Activated CD8-positive, alpha-beta memory T cell treated with anti-CD3 and anti-CD28 coated beads for 1 hour (primary cell): ENCODE results near the gene TMEM269.
"Not testable (repeated sequence)": the region's sequence is repeated elsewhere in the genome, so short reads cannot be mapped to it uniquely, and the experiment has no call there.

Experiments
- DNase-seq, 2 donors: peaks; one replicate each; pipeline ENCODE4 v3.0.0-alpha.2; 2020; ENCODE audit warnings: low read depth in 1 of 2; ENCODE audit errors: extremely low read depth in 1 of 2

Gene TMEM269

GRCh38 chr1:42773420-42773819 is 11.4 kb upstream of the TMEM269 start:
- DNase-seq = no peak

DNA sequence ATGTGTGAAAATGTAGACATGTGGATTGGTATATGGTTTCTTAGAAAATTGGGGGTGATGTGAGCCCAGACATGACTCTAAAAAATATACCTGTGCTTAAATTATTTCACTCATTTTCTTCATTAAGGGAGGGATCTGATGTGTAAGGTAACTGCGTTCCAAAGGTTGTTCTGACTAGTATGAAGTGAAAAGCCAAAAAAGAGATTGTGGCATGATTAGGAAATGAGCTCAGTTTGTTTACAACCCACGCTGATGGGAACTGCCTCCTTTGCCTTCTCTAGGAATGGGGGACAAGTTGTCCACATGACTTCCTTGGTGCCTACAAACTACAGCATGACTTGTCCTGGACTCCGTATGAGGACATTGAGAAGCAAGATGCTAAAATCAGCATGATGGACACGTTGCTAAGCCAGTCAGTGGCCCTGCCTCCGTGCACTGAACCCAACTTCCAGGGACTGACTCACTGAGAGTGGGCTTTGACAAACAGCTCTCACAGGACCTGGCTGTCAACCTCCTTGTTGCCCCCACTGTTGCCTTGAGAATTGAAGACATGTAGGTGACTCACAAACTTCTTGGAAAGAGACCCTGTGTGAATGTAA is 9.8 kb upstream of the TMEM269 start:
- no peak for DNase-seq

GRCh38 chr1:42776502-42776901 is 8.3 kb upstream of the TMEM269 start:
- no peak for DNase-seq

DNA sequence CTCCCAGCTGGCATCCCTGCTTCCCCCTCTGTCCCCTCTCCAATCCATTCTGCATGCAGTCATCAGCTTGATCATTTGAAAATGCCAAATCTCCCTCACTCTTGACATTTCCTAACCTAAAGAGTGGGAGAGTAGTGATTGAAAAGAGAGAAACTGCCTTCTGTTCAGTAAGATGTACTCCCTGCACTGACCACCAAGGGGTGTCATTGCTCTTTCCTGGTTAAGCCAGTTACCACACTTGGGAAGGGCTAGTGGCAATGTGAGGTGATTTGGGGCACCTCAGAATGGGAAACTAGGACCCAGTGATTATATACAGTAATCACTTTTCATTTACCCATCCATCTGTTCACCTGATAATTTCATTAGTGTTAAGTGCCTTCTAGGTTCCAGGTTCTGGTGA is 6.9 kb upstream of the TMEM269 start:
- DNase-seq = no peak

- DNase-seq = no peak
Observed at GRCh38 chr1:42779725-42780124, 5.1 kb upstream of the TMEM269 start.

- DNase-seq = no peak
Observed at GRCh38 chr1:42780176-42780575, 4.6 kb upstream of the TMEM269 start.

GRCh38 chr1:42783092-42783491 is 1.7 kb upstream of the TMEM269 start:
- no peak for DNase-seq

DNA sequence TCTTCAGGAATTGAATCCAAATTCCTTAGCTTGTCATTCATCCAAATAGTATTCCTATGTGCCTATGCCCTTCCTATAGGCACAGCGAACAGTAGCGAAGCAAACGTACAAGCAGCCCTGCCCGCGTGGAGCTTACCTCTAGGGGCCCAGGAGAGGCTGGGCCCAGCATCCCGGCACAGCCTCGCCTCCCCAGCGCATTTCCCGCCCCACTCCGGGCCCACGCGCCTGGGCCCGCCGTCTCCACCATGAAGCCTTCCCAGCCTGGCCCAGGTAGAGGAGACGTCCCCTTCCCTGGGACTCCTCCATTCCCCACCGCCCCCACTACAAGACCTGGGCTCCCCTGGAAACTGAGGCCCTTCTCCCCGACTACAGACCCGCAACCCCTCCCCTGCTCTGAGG is 245 bp upstream of the TMEM269 start:
- DNase-seq = no peak

GRCh38 chr1:42786097-42786496 is 1.3 kb downstream of the TMEM269 start:
- no peak for DNase-seq

GRCh38 chr1:42788021-42788420 is 3.2 kb downstream of the TMEM269 start:
- DNase-seq = no peak

DNA sequence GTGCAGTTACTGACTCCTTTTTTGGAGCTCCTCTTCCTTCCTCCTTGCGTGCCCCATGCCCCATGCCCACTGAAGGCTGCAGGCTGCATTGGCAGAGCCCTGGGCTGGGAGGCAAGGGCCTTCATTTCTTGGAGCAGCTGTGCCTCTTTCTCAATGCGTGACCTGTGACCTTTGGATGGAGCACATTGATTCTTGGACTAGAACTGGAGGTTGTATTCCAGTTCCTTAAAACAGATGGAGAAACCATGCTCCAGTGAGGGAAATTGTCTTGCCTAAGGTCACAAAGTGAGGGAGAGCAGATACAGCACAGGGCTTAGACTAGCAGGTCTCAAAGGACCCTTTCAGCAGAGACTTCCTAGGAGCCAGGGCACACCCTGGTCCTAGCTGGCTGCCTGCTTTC is 9.0 kb downstream of the TMEM269 start:
- DNase-seq = no peak

DNA sequence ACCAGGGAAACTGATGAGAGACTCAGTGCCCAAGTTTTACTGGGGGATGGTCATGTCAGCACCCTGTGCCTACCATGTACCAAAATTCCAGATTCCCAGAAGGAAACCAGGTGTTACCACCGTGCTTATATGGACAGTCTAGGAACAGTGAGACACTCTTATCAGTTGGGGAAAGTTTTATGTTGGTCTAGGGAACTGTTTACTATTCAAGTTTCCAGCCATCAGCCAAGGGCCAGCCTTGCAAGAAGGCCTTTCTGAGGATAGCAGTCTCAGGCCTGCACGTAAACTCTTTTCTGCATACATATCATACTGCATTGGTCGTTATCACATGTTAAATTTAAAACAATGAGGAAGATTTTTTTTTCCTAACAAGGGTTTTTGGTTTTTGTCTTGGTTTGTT is 12.6 kb downstream of the TMEM269 start:
- no peak for DNase-seq

- DNase-seq = no peak
Observed at GRCh38 chr1:42797979-42798378, 13.2 kb downstream of the TMEM269 start.

- DNase-seq = no peak
Observed at GRCh38 chr1:42801832-42802473, 17.2 kb downstream of the TMEM269 start.

GRCh38 chr1:42806171-42806570 is 21.4 kb downstream of the TMEM269 start:
- DNase-seq = no peak

GRCh38 chr1:42806593-42806992 is 21.8 kb downstream of the TMEM269 start:
- no peak for DNase-seq

DNA sequence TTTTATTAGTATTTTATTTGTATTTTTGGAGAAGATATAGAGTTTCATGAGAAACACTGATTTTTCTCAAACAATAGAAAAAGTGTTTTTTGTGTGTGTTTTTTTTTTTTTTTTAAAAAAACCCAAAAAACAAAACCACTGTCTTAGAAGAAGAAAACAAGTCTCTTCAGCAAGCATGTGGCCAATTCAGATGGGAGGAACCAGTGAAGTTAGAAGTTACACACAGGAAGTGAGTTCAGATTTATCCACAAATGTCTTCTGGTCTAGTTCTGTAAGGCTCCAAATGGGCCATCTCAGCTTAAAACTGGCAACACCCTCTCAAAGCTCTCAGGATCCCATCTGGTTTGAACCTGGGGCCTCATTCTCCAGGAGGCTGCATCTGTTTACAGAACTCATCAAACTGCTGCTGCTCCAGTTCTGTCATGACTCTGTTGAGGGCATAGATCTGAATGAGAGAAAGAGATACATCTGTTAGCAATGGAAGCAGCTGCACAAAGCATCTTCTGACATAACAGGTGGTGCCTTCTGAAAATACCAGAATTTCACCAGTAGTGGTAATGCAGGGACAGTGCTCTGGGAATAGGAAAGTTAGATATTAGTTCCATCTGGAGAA is 22.4 kb downstream of the TMEM269 start:
- no peak for DNase-seq

DNA sequence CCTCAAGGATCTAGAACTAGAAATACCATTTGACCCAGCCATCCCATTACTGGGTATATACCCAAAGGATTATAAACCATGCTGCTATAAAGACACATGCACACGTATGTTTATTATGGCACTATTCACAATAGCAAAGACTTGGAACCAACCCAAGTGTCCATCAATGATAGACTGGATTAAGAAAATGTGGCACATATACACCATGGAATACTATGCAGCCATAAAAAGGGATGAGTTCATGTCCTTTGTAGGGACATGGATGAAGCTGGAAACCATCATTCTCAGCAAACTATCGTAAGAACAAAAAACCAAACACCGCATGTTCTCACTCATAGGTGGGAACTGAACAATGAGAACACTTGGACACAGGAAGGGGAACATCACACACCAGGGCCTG is 30.0 kb downstream of the TMEM269 start:
- not testable (repeated sequence) for DNase-seq

DNA sequence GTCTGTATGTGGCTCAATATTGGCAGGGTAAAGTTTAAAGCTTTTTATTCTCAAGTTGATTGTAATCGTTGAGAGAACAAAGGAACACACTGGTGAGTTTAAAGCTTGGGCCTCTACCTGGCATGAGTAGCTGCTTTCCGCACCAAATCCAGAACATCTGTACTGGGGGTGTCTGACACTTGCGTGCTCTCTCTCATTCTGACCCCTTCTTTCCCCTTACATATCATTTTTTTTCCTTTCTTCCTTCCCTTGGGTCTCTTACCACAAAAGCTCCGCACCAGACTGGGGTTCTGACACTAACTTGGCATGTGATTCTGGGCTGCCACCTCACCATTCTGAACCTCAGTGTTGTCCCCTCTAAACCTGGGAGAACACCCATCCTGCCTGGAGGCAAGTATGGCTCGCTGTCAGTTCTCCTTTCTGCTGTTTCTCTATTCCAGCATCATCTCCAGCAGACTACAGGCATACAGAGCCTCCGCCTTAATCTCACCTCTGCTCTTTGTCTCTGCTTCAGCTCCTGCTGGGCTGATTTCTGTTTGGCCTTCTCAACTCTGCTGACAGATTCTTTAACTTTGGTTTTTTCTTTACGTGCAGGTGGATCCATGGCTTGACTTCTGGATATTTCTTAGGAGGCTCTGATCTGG is 31.3 kb downstream of the TMEM269 start:
- no peak for DNase-seq

- DNase-seq = peak; percentile 82 to 97
Observed at GRCh38 chr1:42816585-42817439, 32.0 kb downstream of the TMEM269 start, which contains the start of the genes ERMAP and SVBP. ERMAP (plus strand) TSS chr1:42817122; CDS start chr1:42830449, 13,327 bp downstream. SVBP (minus strand) TSS chr1:42817397; CDS start chr1:42816544, 853 bp downstream.

- no peak for DNase-seq
Observed at GRCh38 chr1:42817440-42817767, 32.6 kb downstream of the TMEM269 start.
